Left lung (tissue), 10 donors: ENCODE data around the gene SYT11. TPM values are rescaled to one million over a fixed set of nuclear protein-coding genes. Genes with fewer than 3 reads are reported as not detected.

Experiments used
- ATAC-seq: fragments of 200-7000 bp; cut with Tn5 transposase; one replicate; pipeline ENCODE4 v1.9.1; 2020; ENCODE audit warnings: moderate library complexity
- DNase-seq, 4 donors: peaks; one replicate each; pipeline ENCODE4 v3.0.0-alpha.2; 2013 to 2020
- H3K27ac ChIP-seq, 2 donors: fragments of 200-600 bp; sonication (generic) in 1 of 2; one replicate each; pipeline versions ENCODE4 v1.5.0 to v1.8.0; 2020 to 2021
- H3K27me3 ChIP-seq, 2 donors: fragments of 200-600 bp; sonication (generic) in 1 of 2; one replicate each; pipeline versions ENCODE4 v1.5.0 to v1.8.0; 2020 to 2021
- H3K36me3 ChIP-seq, 2 donors: fragments of 200-600 bp; sonication (generic) in 1 of 2; one replicate each; pipeline versions ENCODE4 v1.5.0 to v1.8.0; 2020 to 2021
- H3K4me1 ChIP-seq, 2 donors: fragments of 200-600 bp; one replicate each; pipeline ENCODE4 v1.8.0; 2021
- H3K4me3 ChIP-seq, 2 donors: fragments of 200-600 bp; sonication (generic) in 1 of 2; one replicate each; pipeline versions ENCODE4 v1.5.0 to v1.8.0; 2020 to 2021; ENCODE audit warnings: mild to moderate bottlenecking in 1 of 2
- H3K9me3 ChIP-seq, 2 donors: fragments of 200-600 bp; sonication (generic) in 1 of 2; one replicate each; pipeline versions ENCODE4 v1.5.0 to v1.8.0; 2020 to 2021
- intact Hi-C, 2 donors: fragments of 100-400 bp; cut with DNase I; formaldehyde crosslinking; loops; one replicate each; pipeline versions ENCODE4 v1.11.2 to v1.14.2; 2022
- polyA plus RNA-seq, 6 donors: library from polyadenylated mRNA; unstranded; fragments of 120-200 nt; gene quantifications; one replicate each; pipeline ENCODE4 v1.2.1, GENCODE V29; 2013; ENCODE audit not compliant: insufficient read length in 6 of 6
- total RNA-seq, 2 donors: library from RNA; stranded (reverse); fragmentation: NEBNext Ultra II Directional; extraction: Animal tissue kit (Norgen Biotek cat#: 25700); gene quantifications; one replicate each; pipeline ENCODE4 v1.2.1, GENCODE V29; 2021
- TF ChIP-seq, protein P1 (sequence below), 2 donors: fragments of 200-600 bp; sonication (generic) in 1 of 2; IDR thresholded peaks; one replicate each; pipeline versions ENCODE4 v1.5.0 to v1.8.0; 2021; ENCODE audit warnings: antibody characterized with exemption in 2 of 2
- donor health status: DM: no; HTN: yes; CAD: no.
- donor health status: DM: no; HTN: no; CAD: no.

Gene SYT11
- total and polyA plus RNA-seq, 8 donors, result 10.7 to 13.8 (median 12.1) TPM

DNA sequence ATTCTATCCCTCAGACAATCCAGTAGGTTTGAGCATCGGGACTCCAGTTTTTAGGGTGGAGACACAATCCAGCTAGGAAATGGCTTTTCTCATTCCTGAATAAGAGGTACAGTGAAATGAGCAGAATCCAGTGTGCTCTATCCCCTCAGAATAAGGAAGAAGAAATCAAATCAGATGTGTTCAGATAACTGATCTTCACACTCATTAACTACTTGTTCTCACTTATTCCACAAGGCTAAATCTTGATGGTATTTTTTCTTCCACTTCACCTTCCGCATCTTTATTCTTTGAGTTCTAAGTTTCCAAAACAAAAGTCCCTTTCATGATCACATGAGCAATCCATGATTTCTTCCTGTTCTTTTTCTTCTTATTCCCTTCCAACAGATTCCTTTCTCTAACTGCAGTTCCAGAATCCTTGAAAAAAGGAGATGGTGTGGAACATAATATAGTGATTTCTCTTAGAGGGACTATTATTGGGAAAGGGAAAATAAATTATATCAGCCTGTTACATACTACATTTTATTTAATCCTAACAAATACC is 1.7 kb downstream of the SYT11 start:
- ATAC-seq (no peak), DNase-seq (no peak)
- Histone ChIP-seq H3K36me3 (no peaks in the 10 kb centered on the region), H3K27ac (peak overlapping the region; percentile 88 to 92), H3K9me3 (no peaks in the 10 kb centered on the region), H3K4me1 (peaks cover 7 to 41% of the 10 kb centered on the region in 2 donors), H3K27me3 (peaks cover 0 to 5% of the 10 kb centered on the region in 2 donors), H3K4me3 (peak overlapping the region; percentile 29 to 56)
- TF ChIP-seq, protein P1, sequence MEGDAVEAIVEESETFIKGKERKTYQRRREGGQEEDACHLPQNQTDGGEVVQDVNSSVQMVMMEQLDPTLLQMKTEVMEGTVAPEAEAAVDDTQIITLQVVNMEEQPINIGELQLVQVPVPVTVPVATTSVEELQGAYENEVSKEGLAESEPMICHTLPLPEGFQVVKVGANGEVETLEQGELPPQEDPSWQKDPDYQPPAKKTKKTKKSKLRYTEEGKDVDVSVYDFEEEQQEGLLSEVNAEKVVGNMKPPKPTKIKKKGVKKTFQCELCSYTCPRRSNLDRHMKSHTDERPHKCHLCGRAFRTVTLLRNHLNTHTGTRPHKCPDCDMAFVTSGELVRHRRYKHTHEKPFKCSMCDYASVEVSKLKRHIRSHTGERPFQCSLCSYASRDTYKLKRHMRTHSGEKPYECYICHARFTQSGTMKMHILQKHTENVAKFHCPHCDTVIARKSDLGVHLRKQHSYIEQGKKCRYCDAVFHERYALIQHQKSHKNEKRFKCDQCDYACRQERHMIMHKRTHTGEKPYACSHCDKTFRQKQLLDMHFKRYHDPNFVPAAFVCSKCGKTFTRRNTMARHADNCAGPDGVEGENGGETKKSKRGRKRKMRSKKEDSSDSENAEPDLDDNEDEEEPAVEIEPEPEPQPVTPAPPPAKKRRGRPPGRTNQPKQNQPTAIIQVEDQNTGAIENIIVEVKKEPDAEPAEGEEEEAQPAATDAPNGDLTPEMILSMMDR (IDR thresholded peaks at IDR 0.05), result no peak
- intact Hi-C loops, result no loop called here

DNA sequence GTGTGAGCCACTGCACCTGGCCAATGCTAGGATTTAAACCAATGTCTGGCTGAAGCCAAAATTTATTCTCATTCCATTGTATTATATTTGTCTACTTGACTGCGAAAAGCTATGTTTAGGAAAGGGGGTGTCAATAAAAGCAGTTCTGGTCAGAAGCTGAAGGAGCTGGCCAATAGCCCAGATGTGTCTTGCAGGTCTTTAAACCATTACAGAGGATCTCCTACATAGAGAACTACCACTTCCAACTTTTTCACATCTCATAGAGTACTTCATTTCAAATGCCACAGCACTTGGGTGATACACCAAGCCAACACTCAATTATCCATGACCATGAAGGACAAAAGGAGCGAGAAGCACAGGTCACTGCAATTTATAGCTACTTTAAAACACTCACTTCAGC is 2.5 kb downstream of the SYT11 start:
- Histone ChIP-seq H3K4me3 (no peak overlapping the region), H3K27ac (no peak overlapping the region), H3K4me1 (peaks cover 0 to 35% of the 10 kb centered on the region in 2 donors), H3K9me3 (no peaks in the 10 kb centered on the region), H3K36me3 (no peaks in the 10 kb centered on the region), H3K27me3 (peaks cover 0 to 5% of the 10 kb centered on the region in 2 donors)
- ATAC-seq (no peak), DNase-seq (no peak)
- intact Hi-C loops, result no loop called here
- TF ChIP-seq, protein P1 (IDR thresholded peaks at IDR 0.05), result no peak

DNA sequence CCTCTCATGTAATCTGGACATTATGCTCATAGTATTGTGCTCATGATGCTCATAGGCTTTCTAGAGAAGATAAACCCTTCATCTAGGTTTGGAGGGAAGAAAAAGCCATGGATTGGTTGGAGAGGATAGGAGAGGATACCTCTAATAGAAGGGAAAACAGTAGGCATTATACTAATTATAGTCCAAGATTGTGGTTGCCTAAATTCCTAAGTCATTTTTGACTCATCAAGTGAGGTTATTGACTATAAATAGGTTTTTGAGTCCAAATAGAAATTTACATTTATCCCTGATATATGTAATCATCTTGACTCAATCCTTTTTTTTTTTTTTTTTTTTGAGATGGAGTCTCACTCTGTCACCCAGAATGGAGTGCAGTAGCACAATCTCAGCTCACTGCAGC is 5.0 kb downstream of the SYT11 start:
- TF ChIP-seq, protein P1 (IDR thresholded peaks at IDR 0.05), result no peak
- Histone ChIP-seq H3K36me3 (no peaks in the 10 kb centered on the region), H3K27me3 (peaks cover 0 to 5% of the 10 kb centered on the region in 2 donors), H3K4me1 (peaks cover 0 to 17% of the 10 kb centered on the region in 2 donors), H3K27ac (no peak overlapping the region), H3K9me3 (no peaks in the 10 kb centered on the region), H3K4me3 (no peak overlapping the region)
- no peak for ATAC-seq
- intact Hi-C loops, result no loop called here
- DNase-seq, result no peak

DNA sequence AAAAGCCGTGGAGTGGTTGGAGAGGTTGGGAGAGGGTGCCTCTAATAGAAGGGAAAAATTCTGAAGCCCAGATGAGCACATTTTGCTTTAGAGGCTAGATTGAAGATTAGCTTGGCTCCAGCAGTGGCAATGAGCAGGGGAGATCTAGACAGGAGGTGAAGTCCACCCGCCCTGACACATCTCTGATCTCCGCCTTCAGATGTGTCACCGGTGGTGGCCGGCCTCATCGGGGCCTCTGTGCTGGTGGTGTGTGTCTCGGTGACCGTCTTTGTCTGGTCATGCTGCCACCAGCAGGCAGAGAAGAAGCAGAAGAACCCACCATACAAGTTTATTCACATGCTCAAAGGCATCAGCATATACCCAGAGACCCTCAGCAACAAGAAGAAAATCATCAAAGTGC is 8.4 kb downstream of the SYT11 start:
- Histone ChIP-seq H3K4me1 (no peaks in the 10 kb centered on the region), H3K9me3 (no peaks in the 10 kb centered on the region), H3K36me3 (no peaks in the 10 kb centered on the region), H3K27ac (no peak overlapping the region), H3K27me3 (no peaks in the 10 kb centered on the region), H3K4me3 (no peak overlapping the region)
- intact Hi-C loops, result no loop called here
- TF ChIP-seq, protein P1 (IDR thresholded peaks at IDR 0.05), result no peak
- ATAC-seq, result no peak
- no peak for DNase-seq

DNA sequence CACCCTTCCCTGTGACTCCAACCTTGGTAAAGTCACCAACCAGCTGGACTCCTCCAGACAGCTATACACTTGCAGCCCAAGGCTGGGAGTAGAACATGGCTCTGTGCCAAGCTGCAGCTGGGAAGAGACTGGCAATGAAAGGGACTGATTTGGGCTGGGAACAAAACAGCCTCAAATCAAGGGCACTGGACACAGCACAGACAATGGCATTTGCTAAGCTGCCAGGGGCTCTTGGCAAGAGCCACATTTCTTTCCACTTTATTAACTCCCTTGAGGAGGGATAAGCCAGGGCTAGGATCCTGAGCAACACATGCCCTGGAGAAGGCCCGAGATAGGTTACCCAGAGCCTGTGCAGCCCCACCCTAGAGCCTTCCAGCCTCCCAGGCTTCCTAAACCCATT is 12.0 kb downstream of the SYT11 start:
- H3K27ac ChIP-seq, result no peak overlapping the region
- DNase-seq, result peak in 2 of 4 donors; percentile 23 to 52

More for the DNA sequence above, 12.0 kb downstream of the SYT11 start:
- no peaks in the 10 kb centered on the region for H3K4me1 ChIP-seq
- H3K9me3 ChIP-seq, result no peaks in the 10 kb centered on the region
- no peak for ATAC-seq
- H3K36me3 ChIP-seq, result no peaks in the 10 kb centered on the region
- no peaks in the 10 kb centered on the region for H3K27me3 ChIP-seq
- no peak overlapping the region for H3K4me3 ChIP-seq
- TF ChIP-seq, protein P1 (IDR thresholded peaks at IDR 0.05), result no peak
- intact Hi-C loops, result no loop called here
